Measurements from ENCODE around the gene RBM19. TPM values are rescaled to one million over a fixed set of nuclear protein-coding genes. Genes with fewer than 3 reads are reported as not detected.

RBM19 gene
- total and polyA plus RNA-seq, 2 donors (not counting 3 experiments of a cell fraction or from before 2014, with no cell fraction given) = 13.2 to 34.4 TPM

DNA sequence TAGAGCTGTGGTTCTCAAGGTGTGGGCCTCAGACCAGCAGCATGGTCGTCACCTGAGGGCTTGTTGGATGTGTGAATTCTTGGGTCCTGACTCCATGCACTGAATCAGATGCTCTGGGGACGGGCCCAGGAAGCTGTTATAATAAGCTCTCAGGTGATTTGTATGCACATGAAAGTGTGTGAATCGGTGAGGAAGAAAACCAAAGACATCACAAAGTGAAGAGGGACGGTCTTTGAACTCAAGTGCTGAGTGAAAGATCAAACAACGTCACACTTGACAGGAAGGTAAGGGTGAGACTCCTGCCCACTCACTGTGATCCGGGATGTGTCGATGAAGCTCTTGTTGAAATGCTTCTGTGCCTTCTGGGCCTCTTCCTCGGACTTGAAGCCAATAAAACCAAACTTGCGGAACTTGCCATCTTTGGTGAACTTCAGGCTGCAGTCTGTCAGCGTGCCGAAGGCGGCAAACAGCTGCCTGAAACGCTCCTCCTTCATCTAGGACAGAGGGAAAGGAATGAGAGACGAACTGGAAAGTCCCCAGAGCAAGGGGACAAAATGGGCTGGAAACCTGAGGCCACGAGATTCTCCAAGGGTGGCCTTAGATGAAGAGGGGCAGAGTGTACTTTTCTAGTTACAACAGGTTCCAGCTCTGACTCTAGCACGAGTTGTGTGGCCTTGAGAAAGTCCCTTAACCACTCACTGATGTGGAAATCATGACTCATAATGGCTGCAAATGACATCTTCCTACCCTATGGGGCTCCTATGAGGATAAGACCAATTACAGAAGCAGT is 4.0 kb downstream of the RBM19 start:
- Histone ChIP-seq H3K9ac (replicated peaks; ENCODE audit: extremely low read depth, insufficient read depth, low read length) (no peak overlapping the region), H3K4me3 (replicated peaks in 1 of 3; ENCODE audit: insufficient read depth in 1 of 3, low read depth in 1 of 3, low read length in 3 of 3) (no peak overlapping the region), H3K27ac (ENCODE audit: insufficient read depth, low read depth, low read length) (no peak overlapping the region), H4K20me1 (replicated peaks; ENCODE audit: control insufficient read depth, extremely low read depth, insufficient read depth, low read length) (no peaks in the 10 kb centered on the region), H3K9me1 (replicated peaks; ENCODE audit: control insufficient read depth, extremely low read depth, insufficient read depth, low read length) (no peaks in the 10 kb centered on the region), H3K27me3 (ENCODE audit: control insufficient read depth in 2 of 2, insufficient read depth in 2 of 2, low read length in 2 of 2) (no peaks in the 10 kb centered on the region), H2AFZ (ENCODE audit: low read depth, low read length) (no peak overlapping the region), H3K4me2 (ENCODE audit: insufficient read depth, low read length) (no peak overlapping the region), H3K4me1 (ENCODE audit: control insufficient read depth, extremely low read depth, insufficient read depth, low read length) (peaks cover 12% of the 10 kb centered on the region), H3K9me3 (replicated peaks; ENCODE audit: control insufficient read depth, insufficient read depth, low read length) (no peaks in the 10 kb centered on the region), H3K36me3 (ENCODE audit: control insufficient read depth in 2 of 2, extremely low read depth in 1 of 2, insufficient read depth in 2 of 2, low read length in 2 of 2) (peaks cover 9 to 31% of the 10 kb centered on the region in 2 experiments), H3K79me2 (ENCODE audit: control insufficient read depth, insufficient read depth, low read length) (peaks cover 20% of the 10 kb centered on the region)
- dilution Hi-C loops (cut with MboI; ENCODE audit: extremely low pct_ligation_motif_present, low sequenced_read_pairs) = no loop called here
- no TSS peak for BruUV-seq (replicated peaks)
- TF ChIP-seq, protein P1, sequence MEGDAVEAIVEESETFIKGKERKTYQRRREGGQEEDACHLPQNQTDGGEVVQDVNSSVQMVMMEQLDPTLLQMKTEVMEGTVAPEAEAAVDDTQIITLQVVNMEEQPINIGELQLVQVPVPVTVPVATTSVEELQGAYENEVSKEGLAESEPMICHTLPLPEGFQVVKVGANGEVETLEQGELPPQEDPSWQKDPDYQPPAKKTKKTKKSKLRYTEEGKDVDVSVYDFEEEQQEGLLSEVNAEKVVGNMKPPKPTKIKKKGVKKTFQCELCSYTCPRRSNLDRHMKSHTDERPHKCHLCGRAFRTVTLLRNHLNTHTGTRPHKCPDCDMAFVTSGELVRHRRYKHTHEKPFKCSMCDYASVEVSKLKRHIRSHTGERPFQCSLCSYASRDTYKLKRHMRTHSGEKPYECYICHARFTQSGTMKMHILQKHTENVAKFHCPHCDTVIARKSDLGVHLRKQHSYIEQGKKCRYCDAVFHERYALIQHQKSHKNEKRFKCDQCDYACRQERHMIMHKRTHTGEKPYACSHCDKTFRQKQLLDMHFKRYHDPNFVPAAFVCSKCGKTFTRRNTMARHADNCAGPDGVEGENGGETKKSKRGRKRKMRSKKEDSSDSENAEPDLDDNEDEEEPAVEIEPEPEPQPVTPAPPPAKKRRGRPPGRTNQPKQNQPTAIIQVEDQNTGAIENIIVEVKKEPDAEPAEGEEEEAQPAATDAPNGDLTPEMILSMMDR (IDR thresholded peaks at IDR 0.05; ENCODE audit: extremely low read depth in 1 of 2, insufficient read depth in 1 of 2, low read depth in 1 of 2, low read length in 2 of 2) = no peak
- TF ChIP-seq, protein P2, sequence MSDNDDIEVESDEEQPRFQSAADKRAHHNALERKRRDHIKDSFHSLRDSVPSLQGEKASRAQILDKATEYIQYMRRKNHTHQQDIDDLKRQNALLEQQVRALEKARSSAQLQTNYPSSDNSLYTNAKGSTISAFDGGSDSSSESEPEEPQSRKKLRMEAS (IDR thresholded peaks at IDR 0.05; ENCODE audit: insufficient read depth, insufficient read length) = no peak
- TF ChIP-seq POLR2A (IDR thresholded peaks at IDR 0.05; ENCODE audit: low read depth, low read length) (no peak), GATA2 (IDR thresholded peaks at IDR 0.05; ENCODE audit: insufficient read depth, insufficient read length, low read depth, low read length) (no peak), JUN (IDR thresholded peaks at IDR 0.05; ENCODE audit: borderline replicate concordance, insufficient read depth, insufficient read length, low read depth) (no peak), EZH2 (IDR thresholded peaks at IDR 0.05; ENCODE audit: borderline replicate concordance, low read depth, low read length, severe bottlenecking) (no peak), FOS (IDR thresholded peaks at IDR 0.05; ENCODE audit: borderline replicate concordance, insufficient read depth, low read length) (no peak), MYC (IDR thresholded peaks at IDR 0.05; ENCODE audit: low read depth, low read length) (no peak), POLR2AphosphoS5 (IDR thresholded peaks at IDR 0.05; ENCODE audit: insufficient read depth, low read depth, low read length) (no peak)
- intact Hi-C loops (cut with micrococcal nuclease) = no loop called here
- ChIA-PET POLR2A (no interaction called here), CTCF (interaction anchor here (1.3 kb wide), 1 partner anchor 547 kb away, joined by 3 read pairs; no protein-coding TSS in a partner anchor)
- no peak for DNase-seq (ENCODE audit: low read depth, low spot score)
- no peak for FAIRE-seq

All from endothelial cell of umbilical vein (primary cell).